Measurements from ENCODE around the gene PRSS1.
"Not testable (repeated sequence)": the region's sequence is repeated elsewhere in the genome, so short reads cannot be mapped to it uniquely, and the experiment has no call there.

PRSS1 gene

DNA sequence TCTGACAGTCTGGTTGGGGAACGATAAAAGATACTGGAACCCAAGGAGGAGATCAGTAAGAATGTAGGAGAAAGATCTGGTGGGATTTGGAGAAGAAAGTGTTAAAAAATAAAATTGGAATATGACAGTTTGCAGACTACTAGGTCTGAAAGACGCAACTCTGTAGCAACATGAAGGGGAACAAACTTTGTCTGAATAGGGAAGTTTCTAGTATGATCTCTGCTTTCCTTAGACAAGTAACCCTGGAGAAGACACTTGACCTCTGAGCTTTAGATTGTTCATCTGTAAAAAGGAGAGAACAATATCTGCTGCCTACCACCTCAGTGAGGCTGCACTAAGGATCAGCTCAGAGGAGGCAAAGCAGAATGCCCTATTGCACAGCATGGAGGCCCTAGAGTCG, 3.0 kb upstream of the PRSS1 start:
- no peak for DNase-seq (ENCODE audit: low read depth, low spot score)

DNA sequence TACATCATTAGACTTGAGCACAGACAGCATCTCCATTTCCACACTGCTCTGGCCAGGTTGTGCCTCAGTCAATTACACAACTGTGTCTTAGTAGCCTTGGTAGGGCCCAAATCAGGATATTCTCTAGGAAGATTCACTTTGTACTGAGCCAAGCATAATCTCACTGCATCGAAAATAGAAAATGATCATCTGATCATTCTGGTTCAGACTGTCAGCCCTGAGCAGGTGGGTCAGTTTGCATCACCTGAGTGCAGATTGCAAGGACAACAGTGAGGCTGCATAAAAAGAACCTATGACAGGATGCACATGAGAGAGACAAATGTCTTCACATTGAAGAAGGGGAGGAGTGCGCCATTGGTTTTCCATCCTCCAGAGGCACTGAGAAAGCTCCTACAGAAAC, 862 bp upstream of the PRSS1 start:
- DNase-seq (ENCODE audit: low read depth, low spot score) = not testable (repeated sequence)

DNA sequence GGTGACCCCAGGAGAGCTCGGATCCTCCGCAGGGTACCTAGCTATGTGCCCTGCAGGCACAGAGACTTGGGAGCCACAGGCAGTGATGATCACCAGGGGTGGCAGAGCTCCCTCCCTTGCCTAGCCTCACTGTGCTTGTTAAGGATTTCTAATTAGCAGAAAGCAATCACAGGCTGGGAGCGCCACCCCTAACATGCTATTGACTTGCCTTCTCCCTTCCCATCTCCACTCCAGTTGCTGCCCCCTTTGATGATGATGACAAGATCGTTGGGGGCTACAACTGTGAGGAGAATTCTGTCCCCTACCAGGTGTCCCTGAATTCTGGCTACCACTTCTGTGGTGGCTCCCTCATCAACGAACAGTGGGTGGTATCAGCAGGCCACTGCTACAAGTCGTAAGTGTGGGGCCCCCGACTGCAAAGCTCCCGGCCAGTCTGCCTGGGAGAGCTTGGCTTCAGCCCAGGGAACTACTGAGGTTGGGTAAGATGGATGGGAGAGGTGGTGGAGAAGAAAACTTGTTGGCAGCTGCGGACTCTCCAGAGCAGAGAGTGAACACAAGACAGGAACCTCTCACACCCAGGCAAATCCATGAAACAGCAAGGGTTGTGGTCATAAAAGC, 1.2 kb downstream of the PRSS1 start:
- DNase-seq (ENCODE audit: low read depth, low spot score) = no peak

DNA sequence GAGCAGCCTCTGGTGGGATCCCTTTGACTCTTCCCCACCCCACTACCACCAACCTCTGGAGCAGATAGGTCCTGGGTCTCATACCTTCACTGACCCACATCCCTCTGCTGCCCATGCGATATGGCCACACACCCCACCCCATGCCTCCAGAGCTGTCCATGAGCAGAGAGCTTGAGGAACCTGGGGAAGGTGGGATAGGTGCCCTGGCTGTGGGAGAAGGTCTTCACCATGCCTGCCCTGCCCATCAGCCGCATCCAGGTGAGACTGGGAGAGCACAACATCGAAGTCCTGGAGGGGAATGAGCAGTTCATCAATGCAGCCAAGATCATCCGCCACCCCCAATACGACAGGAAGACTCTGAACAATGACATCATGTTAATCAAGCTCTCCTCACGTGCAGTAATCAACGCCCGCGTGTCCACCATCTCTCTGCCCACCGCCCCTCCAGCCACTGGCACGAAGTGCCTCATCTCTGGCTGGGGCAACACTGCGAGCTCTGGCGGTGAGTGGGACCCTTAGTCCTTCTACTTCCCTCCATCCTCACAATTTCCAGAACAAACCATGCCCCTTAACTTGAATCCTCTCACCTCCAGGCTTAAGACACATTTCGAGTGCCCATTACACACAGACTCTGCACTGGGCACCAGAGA, 2.4 kb downstream of the PRSS1 start:
- DNase-seq (ENCODE audit: low read depth, low spot score) = not testable (repeated sequence)

DNA sequence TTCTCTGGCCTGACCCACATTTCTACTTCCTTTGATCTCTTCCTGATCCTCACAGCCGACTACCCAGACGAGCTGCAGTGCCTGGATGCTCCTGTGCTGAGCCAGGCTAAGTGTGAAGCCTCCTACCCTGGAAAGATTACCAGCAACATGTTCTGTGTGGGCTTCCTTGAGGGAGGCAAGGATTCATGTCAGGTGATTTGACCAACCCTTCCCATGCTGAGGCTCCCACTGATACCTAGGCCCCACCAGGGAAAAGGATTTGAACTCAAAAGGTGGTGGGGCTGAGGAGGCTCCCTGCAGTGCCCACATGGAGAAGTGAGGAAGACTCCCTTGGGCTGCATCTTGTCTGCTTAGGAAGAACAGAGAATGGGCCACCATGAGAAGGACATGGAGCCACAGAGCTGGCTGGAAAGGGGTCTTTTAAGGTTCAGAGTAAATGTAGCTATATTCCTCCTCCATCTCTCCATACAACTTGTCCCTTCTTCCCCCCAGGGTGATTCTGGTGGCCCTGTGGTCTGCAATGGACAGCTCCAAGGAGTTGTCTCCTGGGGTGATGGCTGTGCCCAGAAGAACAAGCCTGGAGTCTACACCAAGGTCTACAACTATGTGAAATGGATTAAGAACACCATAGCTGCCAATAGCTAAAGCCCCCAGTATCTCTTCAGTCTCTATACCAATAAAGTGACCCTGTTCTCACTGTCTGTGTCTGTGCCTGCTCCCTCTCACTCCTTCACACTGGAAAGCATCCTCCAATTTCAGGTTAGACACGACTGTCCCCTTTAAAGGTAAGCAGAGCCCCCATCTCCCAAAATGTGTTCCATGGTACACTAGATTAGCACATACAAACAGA, 3.3 kb downstream of the PRSS1 start:
- DNase-seq (ENCODE audit: low read depth, low spot score) = no peak

DNA sequence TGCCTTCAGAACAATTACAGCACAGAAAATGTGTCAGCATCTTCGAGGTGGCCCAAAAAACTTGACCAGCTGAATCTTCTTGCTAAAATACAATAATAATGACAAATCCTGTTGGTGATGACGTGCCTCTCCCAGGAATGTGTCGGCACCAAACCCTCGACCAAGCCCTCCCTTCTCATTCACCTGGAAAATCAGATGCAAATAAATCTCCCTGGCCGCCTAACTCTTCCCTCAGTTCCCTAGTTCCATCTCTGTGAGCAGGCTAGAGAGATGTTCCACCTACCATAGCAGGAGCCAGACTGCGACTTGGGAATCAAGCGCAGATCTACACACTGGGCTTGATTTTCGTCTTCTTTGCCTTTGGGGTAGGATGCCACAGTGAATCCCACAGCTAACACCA, 4.1 kb downstream of the PRSS1 start:
- no peak for DNase-seq (ENCODE audit: low read depth, low spot score)

DNA sequence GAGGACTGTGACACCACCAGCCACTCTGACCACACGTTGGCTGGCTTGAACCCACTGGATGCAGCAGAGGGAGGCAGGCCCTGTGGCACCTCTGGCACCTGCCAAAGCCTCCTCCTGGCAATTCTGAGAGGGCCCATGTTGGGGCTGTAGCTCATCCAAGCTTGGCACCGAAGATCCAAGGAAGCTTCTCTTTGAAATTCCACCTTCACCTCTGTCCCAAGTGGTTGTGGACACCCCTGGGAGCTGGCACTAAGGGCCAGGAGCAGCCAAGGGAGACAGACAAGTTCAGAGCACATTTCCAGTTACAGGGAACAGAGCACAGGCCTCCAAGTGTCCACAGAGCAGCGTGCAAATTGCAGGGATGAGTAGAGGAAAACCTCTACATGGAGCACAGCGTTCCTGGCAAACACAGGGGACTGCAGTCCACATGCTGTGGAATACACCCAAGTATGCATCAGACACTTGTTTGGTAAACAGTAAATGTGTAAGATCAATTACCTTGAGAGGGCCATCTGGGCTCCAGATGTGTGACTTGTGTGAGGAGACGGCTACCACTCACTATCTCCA, 4.7 kb downstream of the PRSS1 start:
- DNase-seq (ENCODE audit: low read depth, low spot score) = not testable (repeated sequence)

DNA sequence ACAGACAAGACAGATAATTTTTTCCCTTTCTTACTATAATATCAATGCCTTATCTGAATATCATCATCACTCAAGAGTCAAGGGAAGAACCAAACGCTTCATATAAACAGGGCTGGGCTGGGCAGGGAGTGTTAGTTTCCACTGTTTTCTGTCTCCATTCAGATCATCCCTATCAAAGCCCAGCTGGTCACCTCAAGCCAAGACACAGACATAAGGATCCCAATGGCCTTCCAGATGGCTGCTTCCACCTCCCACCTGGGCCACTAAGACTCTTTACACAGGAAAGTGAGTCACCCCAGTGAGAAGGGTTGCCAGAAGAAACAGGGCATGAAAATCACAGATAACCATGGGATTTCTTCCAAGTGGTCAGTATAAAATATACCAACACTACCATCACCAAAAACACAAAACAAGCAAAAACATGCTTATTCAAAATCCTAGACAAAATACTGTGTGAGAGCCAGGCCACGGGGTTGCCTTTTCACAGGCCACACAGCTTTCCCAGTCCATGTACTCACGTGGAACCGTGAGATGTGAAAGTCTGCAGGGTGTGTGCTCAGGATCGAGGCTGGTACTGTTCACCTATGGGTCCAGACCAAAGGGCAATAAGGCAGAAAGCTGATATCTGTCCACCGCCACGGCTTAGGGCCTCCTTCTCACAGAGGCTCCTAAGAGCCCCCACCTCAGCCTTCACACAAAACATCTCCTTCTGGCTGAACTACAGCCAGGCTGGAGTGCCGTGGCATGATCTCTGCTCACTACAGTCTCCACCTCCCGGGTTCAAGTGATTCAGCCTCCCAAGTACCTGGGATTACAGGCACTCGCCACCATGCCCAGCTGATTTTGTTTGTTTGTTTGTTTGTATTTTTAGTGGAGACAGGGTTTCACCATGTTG, 5.7 kb downstream of the PRSS1 start:
- DNase-seq (ENCODE audit: low read depth, low spot score) = no peak

DNA sequence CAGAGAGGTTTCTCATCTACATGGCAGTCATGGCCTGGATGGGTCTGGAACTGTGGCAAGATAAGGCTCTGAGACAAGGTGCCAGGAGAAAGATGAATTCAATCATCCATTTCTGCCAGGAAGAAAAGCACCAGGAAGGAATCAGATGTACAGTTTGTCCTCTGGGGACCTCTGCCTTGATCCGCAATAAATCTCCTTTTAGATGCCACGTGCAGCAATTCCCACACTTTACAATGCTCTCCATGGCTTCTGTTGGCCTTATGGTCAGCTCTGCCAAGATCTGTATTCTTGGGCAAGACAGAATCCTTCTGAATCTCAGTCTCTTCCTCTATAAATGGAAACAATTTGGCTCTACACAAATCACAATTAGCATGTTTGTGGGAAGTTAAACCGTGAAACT, 9.0 kb downstream of the PRSS1 start:
- DNase-seq (ENCODE audit: low read depth, low spot score) = not testable (repeated sequence)

DNA sequence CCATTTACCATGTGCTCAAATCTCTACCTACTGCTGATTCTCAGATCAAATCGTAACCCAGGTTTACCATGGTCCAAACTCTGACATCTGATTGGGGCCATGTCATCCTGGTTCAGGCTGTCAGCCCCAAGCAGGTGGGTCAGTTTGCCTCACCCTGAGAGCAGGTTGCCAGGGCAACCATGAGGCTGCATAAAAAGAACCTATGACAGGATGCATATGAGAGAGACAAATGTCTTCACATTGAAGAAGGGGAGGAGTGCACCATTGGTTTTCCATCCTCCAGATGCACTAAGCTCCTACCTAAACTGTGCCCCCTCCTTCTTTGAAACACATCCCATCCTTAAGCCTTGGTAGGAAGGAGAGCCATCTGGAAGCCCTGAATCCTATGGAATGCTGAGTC, 10.2 kb downstream of the PRSS1 start:
- no peak for DNase-seq (ENCODE audit: low read depth, low spot score)

DNA sequence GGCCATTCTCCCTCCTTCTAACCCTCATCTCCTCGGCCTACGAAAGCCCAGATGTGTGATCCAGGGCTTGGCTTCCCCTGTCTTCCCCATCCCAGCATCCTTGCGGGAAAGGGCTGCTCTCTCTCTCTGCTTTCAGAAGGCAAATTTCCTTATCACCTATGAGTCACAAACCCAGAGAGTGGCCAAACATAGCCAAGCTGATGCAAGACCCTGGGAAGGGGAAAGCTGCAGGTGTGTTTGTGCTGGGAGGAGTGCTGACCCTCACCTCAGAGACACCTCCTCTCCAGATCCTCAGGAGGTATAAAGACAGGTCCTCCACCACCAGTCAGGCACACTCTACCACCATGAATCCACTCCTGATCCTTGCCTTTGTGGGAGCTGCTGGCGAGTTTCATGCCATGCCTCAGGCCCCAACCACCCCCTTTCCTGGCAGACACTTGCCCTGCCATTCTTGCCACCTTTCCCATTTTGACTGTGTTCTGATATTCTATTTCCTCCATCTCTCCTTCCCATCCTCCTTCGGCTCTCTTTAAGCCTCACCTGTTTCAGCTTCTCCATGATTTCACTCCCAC, 10.9 kb downstream of the PRSS1 start:
- DNase-seq (ENCODE audit: low read depth, low spot score) = no peak

DNA sequence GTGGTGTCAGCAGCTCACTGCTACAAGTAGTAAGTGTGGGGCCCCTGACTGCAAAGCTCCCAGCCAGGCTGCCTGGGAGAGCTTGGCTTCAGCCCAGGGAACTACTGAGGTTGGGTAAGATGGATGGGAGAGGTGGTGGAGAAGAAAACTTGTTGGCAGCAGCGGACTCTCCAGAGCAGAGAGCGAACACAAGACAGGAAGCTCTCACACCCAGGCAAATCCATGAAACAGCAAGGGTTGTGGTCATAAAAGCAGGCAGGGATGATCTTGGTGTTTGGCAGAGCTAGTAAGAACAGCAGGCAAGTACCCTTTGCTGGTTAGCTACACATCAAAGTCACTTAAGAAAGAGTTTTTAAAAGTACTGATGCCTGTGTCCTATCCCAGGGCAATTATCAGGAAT, 12.3 kb downstream of the PRSS1 start:
- DNase-seq (ENCODE audit: low read depth, low spot score) = not testable (repeated sequence)

DNA sequence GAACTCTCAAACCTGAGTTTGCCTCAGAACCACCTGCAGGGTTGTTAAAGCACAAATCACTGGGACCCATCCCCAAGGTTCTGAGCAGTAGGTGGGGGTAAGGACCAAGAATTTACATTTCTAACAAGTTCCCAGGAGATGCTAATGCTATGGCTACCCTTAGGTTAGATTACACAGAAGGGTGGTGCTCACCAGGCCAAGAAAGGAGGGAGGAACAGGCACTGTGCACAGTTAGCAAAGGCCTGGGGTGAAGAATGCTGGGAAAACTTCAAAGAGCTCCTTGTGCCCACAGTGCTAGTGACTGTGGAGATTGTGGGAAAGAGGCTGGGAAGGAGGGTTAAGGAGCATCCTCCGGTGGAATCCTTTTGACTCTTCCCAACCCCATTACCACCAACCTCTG, 12.8 kb downstream of the PRSS1 start:
- no peak for DNase-seq (ENCODE audit: low read depth, low spot score)

DNA sequence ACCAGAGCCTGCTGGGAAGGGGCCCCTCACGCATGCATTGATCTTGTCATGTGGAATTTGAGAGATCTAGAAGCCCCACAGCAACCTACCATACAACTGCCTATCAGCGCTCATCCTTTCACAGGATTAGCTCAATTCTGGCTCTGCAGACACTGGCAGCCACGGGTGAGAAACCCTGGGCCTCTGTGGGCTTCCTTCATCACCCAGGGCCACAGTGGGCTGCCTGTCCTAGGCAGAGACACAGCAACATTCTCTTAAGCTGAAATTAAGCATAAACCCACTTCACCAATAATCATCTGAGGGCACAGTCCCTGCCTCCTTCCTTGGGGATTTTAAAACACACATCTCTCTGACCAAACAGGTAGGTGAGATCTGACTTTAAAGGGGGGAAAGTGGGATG, 18.2 kb downstream of the PRSS1 start:
- DNase-seq (ENCODE audit: low read depth, low spot score) = no peak

DNA sequence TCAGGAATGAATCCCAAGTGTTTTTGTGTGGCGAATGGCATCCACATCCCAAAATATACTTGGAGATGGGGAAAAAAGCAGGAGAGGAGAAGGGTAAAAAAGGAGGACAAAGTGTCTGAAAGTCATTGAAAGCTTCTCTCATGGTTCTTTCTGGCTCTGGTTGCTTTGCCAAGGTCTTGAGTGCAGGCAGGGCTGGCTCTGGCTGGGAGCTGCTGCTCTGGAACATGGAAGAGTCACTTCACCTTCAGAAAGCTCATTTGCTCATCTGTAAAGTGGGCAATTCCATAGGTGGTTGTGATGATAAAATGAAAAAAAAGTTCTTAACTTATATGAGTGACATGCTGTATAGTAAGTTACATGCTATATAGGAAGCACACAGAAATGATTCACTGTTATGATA, 18.6 kb downstream of the PRSS1 start:
- DNase-seq (ENCODE audit: low read depth, low spot score) = no peak

DNA sequence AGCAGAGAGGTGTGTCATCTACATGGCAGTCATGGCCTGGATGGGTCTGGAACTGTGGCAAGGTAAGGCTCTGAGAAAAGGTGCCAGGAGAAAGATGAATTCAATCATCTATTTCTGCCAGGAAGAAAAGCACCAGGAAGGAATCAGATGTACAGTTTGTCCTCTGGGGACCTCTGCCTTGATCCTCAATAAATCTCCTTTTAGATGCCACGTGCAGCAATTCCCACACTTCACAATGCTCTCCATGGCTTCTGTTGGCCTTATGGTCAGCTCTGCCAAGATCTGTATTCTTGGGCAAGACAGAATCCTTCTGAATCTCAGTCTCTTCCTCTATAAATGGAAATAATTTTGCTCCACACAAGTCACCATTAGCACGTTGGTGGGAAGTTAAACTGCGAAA, 19.6 kb downstream of the PRSS1 start:
- DNase-seq (ENCODE audit: low read depth, low spot score) = not testable (repeated sequence)

DNA sequence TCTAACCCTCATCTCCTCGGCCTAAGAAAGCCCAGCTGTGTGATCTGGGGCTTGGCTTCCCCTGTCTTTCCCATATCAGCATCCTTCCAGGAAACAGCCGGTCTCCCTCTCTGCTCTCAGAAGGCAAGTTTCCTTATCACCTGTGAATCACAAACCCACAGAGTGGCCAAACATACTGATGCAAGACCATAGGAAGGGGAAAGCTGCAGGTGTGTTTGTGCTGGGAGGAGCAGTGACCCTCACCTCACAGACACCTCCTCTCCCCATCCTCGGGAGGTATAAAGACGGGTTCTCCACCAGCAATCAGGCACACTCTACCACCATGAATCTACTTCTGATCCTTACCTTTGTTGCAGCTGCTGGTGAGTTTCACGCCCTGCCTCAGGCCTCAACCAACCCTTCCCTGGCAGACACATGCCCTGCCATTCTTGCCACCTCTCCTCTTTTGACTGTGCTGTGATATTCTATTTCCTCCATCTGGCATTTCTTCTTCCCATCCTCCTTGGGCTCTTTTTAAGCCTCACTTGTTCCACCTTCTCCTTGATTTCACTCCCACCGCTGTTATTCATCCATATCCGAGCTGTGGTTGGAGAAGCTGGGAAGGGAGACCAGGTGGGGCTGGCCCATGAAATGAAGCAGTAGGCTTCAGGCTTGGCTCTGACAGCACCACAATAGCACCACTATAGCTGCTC, 21.5 kb downstream of the PRSS1 start, which contains the start of gene PRSS2:
TSS of gene PRSS2 (plus strand) at position 310 of the 692 bp plus-strand sequence. CDS start at position 323, 13 bp downstream.
- no peak for DNase-seq (ENCODE audit: low read depth, low spot score)

DNA sequence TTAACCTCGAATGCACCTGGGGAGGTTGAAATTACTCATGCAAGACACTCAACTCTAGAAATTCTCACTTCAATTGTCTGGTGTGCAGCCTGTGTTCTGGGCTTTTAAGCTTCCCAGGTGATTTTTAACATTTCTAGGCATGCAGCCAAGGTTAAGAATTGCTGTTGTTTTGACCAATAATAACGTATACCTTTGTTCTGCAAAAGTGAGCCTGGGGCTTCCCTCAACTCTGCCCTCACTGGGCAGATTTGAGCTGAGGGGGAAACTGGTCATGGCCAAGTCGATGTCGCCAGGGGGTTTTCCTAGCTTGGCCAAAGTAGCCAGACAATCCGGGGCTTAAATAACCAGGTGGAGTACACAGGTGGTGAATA, 22.1 kb downstream of the PRSS1 start:
- DNase-seq (ENCODE audit: low read depth, low spot score) = no peak

DNA sequence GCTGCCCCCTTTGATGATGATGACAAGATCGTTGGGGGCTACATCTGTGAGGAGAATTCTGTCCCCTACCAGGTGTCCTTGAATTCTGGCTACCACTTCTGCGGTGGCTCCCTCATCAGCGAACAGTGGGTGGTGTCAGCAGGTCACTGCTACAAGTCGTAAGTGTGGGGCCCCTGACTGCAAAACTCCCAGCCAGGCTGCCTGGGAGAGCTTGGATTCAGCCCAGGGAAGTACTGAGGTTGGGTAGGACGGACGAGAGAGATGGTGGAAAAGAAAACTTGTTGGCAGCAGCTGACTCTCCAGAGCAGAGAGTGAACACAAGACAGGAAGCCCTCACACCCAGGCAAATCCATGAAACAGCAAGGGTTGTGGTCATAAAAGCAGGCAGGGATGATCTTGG, 22.8 kb downstream of the PRSS1 start:
- no peak for DNase-seq (ENCODE audit: low read depth, low spot score)

DNA sequence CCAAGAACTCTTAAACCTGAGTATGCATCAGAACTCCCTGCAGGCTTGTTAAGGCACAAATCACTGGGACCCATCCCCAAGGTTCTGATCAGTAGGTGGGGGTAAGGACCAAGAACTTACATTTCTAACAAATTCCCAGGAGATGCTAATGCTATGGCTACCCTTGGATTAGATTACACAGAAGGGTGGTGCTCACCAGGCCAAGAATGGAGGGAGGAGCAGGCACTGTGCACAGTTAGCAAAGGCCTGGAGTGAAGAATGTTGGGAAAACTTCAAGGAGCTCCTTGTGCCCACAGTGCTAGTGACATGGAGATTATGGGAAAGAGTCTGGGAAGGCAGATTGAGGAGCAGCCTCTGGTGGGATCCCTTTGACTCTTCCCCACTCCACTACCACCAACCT, 23.4 kb downstream of the PRSS1 start:
- no peak for DNase-seq (ENCODE audit: low read depth, low spot score)
